Upper lobe of left lung (tissue), 4 donors: ENCODE measurements around the gene ERCC6L2.

ENCODE experiments used
- EP300 ChIP-seq, 4 donors: sonication (generic); formaldehyde crosslinking; IDR thresholded peaks; one replicate each; pipeline ENCODE4 v1.5.1; 2017; ENCODE audit warnings: antibody characterized with exemption in 4 of 4, control low read depth in 2 of 4
- POLR2A ChIP-seq, 4 donors: fragments of 450-650 bp; IDR thresholded peaks; one replicate each; pipeline ENCODE4 v1.5.1; 2016 to 2017; ENCODE audit warnings: antibody characterized with exemption in 4 of 4, mild to moderate bottlenecking in 2 of 4
- TF ChIP-seq, protein P1 (sequence below), 6 experiments: fragments of 450-650 bp in 4 of 6; fragments of 200-600 bp in 2 of 6; sonication (generic) in 2 of 6; IDR thresholded peaks; one replicate each; pipeline ENCODE4 v1.5.1; 2016 to 2019; ENCODE audit warnings: antibody characterized with exemption in 6 of 6

DNA sequence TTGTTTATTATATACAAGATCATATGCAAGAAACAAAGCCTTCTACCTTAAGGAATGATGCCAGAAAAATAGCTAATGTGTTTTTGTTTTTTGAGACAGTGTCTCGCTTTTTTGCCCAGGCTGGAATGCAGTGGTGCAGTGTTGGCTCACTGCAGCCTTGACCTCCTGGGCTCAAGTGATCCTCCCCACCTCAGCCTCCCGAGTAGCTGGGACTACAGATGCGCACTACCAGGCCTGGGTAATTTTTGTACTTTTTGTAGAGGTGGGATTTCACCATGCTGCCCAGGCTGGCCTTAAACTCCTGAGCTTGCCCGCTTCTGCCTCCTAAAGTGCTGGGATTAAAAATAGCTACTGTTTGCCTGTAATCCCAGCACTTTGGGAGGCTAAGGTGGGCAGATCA lies 15.1 kb downstream of the ERCC6L2 start:
- TF ChIP-seq, protein P1, sequence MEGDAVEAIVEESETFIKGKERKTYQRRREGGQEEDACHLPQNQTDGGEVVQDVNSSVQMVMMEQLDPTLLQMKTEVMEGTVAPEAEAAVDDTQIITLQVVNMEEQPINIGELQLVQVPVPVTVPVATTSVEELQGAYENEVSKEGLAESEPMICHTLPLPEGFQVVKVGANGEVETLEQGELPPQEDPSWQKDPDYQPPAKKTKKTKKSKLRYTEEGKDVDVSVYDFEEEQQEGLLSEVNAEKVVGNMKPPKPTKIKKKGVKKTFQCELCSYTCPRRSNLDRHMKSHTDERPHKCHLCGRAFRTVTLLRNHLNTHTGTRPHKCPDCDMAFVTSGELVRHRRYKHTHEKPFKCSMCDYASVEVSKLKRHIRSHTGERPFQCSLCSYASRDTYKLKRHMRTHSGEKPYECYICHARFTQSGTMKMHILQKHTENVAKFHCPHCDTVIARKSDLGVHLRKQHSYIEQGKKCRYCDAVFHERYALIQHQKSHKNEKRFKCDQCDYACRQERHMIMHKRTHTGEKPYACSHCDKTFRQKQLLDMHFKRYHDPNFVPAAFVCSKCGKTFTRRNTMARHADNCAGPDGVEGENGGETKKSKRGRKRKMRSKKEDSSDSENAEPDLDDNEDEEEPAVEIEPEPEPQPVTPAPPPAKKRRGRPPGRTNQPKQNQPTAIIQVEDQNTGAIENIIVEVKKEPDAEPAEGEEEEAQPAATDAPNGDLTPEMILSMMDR (IDR thresholded peaks at IDR 0.05), result no peak
- TF ChIP-seq POLR2A (IDR thresholded peaks at IDR 0.05), result no peak
- no peak for TF ChIP-seq EP300 (IDR thresholded peaks at IDR 0.05)
